Measurements from ENCODE around the gene PHF20. TPM values are rescaled to one million over a fixed set of nuclear protein-coding genes. Genes with fewer than 3 reads are reported as not detected.
"Not testable (repeated sequence)": the region's sequence is repeated elsewhere in the genome, so short reads cannot be mapped to it uniquely, and the experiment has no call there.

The PHF20 gene
- polyA plus RNA-seq, 3 donors: 5.9 to 26.5 (median 16.0) TPM

DNA sequence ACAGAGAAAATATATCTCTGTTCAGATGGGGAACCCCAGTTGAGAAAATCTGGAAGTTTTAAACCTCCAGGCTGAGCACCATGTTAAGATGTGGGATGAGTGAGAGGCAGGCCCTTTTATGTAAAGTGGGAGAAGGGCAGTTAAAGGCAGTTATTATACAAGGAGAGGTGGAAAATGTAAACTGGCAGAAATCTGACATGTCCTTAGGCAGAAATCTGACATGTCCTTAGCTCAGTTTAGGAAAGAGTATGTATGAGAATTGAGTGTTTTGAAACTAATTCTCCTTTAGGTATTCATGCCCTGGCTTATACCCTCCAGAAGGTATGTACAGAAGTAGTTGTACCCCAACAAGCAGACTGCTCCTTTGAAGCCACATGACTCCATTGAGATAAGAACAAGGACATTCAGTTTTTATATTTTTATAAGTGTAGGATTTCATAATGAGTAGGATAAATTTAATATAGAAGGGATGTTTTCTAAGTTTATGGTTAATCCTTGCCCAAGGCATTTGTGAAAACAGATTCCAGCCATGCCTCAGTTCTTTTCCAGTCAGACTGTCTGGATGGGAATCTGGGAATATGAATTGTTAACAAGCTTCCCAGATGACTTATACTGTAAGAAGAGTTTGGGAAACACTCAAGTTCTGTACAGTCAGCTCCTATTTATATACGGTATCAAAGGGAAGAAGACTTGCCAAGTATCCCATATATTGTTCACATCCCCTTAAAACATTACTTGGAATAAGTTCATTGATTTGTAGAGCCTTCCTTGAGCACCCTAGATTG, 94.8 kb downstream of the PHF20 start:
- H3K27ac ChIP-seq (ENCODE audit: low read depth, low read length): no peak overlapping the region

DNA sequence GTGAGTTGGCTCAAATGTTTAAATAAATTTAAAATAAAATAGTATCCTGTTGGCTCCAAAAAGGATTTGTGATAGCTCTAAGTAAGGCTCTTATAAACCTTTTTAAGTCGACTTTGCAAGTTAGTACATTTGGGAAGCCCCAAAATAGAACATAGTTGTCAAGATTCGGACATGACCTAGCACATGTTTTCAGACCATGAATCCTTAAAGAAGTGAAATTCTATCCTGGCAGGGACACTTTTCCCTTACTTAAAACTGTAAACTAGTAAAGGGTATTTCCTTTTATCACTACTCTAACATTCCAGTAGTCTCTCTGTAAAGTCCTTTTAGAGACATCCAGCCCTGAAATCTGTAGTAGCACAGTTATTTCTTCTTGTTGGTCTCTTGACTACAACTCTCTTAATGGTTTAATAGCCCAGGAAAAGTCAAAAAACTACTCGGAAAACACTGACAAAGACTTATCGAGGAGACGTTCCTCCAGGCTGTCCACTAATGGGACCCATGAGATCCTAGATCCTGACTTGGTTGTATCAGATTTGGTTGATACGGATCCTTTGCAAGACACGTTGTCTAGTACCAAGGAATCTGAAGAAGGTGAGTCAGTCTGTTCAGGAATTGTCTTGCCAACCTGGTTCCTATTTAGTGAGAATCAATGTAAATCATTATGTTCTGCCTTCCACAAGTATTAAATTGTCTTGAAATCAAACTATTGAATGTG, 98.9 kb downstream of the PHF20 start:
- WGBS, 3 donors: 72 to 88% (median 79%) methylated on average over 7 of the region's 7 CpGs
- H3K27ac ChIP-seq (ENCODE audit: low read depth, low read length): no peak overlapping the region

More for the DNA sequence above, 94.8 kb downstream of the PHF20 start:
- WGBS, 3 donors: 75 to 83% (median 79%) methylated on average over 1 of the region's 1 CpG

DNA sequence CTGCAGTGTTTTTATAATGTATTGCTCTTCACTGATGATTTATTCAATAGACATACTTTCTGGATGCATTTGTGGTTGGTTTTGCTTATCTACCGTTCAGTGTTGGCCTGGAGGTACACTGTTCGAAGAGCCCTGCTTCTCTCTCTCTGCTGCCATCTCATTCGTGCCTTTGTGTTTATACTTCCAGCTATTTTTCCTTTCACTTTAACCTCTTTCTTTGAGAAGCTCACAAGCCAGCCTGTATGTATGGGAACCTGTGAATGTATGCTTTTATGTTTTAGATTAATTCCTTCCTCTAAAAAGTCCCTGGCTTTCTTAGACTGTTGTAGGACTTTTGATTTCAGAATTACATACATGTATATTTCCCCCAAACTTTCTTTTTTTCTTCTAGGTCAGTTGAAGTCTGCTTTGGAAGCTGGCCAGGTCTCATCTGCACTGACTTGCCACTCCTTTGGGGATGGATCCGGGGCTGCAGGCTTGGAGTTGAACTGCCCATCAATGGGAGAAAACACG, 99.5 kb downstream of the PHF20 start:
- H3K27ac ChIP-seq (ENCODE audit: low read depth, low read length): no peak overlapping the region
- WGBS, 3 donors: 42 to 62% (median 43%) methylated on average over 5 of the region's 5 CpGs

DNA sequence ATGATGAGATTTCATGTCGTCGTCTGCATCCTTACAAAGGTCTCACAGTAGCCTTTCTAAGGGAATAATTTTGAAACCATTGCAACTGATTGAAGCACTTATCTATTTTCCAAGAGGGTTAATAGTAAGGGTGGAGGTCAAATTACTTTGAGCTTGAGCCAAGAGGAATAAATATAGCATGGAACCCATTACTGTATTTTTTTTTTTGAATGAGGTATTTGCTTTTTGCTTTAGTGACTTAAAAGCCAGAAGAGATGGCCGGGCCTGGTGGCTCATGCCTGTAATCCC, 104.2 kb downstream of the PHF20 start:
- WGBS, 3 donors: 78 to 91% (median 79%) methylated on average over 3 of the region's 3 CpGs
- no peak overlapping the region for H3K27ac ChIP-seq (ENCODE audit: low read depth, low read length)

DNA sequence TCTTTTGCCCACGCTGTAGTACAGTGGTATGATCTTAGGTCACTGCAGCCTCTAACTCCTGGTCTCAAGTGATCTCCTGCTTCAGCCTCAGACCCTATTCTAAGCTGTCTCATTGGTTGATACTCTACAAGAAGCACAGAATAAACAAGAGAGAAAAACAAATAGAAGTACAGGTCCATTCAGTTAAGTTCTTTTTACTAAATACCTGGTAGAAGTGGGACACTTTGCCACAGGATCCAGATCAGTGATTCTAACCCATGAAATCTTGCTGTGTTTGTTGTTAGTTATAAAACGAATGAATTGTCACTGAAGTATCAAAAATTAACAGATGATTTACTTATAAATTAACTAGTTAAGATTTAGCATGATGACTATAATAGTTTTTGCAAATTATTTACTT, 105.8 kb downstream of the PHF20 start:
- no peak overlapping the region for H3K27ac ChIP-seq (ENCODE audit: low read depth, low read length)
- 92 to 93% (median 93%) methylated on average over 2 of the region's 2 CpGs for WGBS, 3 donors

DNA sequence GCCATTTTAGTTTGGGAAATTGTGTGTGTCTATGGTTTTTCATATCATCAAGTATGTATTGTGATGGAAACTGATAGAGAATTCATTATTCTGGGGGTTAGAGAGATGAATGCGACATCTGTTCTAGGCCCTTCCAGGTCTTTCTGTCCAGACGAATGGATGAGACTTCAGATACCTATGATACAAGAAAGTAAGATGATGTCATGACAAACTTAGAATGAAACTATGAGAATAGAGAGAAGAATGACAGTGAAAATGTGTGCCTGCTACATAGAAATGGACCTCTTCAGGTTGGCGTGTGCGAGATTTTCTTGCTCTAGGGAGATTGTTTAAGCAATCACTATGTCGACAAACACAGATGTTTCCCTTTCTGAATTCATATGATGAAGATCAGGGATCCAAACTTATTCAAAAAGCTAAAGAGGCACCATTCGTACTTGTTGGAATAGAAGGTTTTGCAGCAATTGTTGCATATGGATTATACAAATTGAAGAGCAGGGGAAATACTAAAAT, 106.4 kb downstream of the PHF20 start:
- H3K27ac ChIP-seq (ENCODE audit: low read depth, low read length): no peak overlapping the region
- WGBS, 3 donors: 94 to 95% (median 94%) methylated on average over 6 of the region's 6 CpGs

DNA sequence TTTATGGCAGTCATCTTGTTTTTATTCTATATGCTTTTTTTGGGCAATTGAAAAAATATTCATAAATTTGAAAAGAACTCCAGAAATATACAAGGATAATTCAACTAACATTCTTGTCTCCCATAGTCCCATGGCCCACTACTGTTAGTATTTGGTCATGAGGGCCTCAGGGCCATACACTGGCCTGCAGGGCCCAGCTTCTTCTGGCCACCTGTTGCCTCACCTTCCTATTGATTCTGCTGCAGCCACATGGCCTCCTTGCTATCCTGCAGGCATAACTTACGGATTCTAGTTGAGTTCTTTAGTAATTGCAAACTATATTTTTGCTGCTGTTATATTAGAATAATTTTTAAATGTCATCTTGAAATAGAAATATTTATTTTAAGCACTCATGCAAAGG, 109.9 kb downstream of the PHF20 start:
- WGBS, 3 donors: 97 to 98% (median 97%) methylated on average over 1 of the region's 1 CpG
- H3K27ac ChIP-seq (ENCODE audit: low read depth, low read length): no peak overlapping the region

DNA sequence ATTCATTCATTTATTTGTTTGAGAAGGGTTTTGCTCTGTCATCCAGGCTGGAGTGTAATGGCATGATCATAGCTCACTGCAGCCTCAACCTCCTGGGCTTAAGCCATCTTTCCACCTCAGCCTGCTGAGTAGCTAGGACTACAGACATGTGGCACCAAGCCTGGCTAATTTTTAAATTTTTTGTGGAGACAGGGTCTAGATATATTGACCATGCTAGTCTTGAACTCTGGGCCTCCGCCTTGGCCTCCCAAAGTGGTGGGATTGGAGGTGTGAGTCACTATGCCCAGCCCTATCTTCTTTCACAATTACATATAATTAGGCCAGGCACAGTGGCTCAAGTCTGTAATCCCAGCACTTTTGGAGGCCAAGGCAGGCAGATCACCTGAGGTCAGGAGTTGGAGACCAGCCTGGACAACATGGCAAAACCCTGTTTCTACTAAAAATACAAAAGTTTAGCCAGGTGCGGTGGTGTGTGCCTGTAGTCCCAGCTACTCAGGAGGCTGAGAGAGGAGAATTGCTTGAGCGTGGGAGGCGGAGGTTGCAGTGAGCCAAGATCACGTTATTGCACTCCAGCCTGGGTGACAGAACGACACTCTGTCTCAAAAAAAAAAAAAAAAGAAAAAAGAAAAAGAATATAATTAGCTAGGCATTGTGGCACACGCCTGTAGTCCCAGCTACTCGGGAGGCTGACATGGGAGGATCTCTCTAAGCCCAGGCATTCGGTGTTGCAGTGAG, 110.8 kb downstream of the PHF20 start:
- H3K27ac ChIP-seq (ENCODE audit: low read depth, low read length): not testable (repeated sequence)
- 93 to 94% (median 93%) methylated on average over 9 of the region's 9 CpGs for WGBS, 3 donors

DNA sequence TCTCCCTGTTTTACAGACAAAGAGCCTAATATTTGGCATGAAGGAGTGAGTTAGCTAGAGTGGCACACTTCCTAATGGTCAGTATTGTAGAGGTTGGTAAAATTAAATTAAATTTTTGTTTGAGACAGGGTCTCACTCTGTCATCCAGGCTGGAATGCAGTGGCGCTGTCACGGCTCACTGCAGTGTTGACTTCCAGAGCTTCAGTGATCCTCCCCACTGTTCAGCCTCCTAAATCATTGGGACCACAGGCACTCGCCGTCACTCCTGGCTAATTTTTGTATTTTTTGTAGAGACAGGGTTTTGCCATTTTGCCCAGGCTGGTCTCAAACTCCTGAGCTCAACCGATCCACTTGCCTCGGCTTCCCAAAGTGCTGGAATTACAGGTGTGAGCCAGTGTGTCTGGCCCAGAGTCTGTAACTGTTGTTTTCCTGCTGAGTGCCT, 111.5 kb downstream of the PHF20 start:
- H3K27ac ChIP-seq (ENCODE audit: low read depth, low read length): peak overlapping the region; percentile 23
- WGBS, 3 donors: 90 to 95% (median 91%) methylated on average over 6 of the region's 6 CpGs

DNA sequence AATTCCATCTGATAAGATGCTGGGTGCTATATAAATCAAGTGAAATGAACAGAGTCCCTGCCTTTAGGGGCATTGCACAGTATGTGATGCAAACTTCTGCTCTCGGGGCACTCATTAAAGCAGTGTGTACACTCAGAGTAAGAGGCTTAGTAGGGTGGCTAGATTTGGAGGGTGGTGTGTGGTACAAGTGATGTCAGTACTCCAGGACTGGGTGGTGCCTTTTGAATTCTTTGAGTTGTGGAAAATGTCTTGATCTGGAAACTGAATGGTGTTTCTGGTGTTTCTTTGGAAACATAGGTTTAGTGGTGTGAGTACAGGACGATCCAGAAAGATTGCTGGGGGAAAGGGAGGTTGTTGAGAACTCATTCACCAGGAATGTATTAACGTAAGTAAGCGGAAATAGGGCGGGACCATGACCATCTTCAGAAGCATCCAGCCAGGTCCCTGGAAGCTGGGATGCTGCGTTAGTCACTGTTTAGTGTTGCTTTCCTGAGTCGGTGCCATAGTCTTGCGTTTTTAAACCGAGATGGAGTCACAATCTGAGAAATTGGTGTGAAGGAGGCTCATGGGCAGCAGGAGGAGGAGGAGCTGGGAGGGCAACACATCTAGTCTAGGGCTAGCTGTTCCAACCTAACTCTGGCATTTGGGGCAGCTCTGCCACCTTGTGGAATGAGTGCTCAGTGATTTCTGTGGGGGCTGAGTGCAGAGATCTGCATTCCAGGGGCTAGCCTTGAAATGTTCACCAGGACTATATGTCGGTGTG, 112.1 kb downstream of the PHF20 start:
- WGBS, 3 donors: 50 to 53% (median 53%) methylated on average over 10 of the region's 10 CpGs
- H3K27ac ChIP-seq (ENCODE audit: low read depth, low read length): peak overlapping the region; percentile 23

DNA sequence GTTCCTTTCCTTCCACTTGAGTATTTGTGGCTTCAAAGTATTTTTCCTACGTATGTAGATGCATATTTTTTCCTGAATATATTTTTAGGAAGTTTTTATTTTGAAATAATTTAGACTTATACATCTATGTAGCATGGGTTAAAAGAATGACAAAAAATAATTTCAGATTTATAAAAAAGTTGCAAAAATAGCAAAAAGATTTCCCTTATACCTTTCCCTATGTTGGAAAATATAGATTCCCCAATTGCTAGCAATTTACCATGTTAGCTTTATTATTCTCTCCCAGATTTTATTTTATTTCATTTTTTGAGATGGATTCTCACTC, 112.7 kb downstream of the PHF20 start:
- no peak overlapping the region for H3K27ac ChIP-seq (ENCODE audit: low read depth, low read length)
- 19 to 26% (median 23%) methylated on average over 1 of the region's 1 CpG for WGBS, 3 donors

DNA sequence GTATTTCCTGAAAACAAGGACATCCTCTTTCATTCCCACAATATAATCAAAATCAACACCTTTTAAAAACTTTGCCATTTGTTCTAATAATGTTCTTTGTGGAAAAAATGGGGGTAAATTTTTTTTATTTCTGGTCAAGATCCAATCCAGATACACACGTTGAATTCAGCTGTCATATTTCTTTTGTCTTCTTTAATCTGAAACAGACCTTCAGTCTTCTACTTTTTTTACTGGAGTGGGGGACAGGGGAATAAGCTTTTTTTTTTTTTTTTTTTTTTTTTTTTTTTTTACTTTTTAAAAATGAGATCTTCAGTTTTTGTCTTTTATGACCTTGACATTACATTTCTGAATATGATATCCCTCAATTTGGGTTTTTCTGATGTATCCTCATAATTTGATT, 113.4 kb downstream of the PHF20 start:
- no peak overlapping the region for H3K27ac ChIP-seq (ENCODE audit: low read depth, low read length)
- WGBS, 3 donors: 38 to 68% (median 56%) methylated on average over 1 of the region's 1 CpG

DNA sequence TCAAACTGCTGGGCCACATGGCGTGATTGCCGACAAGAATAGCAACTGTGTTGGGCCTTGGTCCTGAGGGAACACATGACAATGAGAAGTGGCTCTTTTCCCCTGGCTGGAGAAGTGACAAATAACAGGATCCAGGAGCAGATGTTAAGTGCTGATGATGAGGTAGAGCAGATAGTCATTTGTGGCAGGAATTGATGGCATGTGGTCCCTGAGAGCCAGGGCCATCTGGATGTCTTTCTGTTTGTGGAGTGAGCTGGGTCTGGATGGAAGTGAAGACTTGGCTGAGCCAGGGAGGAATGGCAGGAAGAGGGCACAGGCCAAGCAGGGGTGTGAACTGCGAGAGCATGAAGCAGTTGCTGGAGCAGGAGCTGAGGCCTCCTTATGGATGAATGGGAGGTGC, 114.7 kb downstream of the PHF20 start:
- WGBS, 3 donors: 89 to 94% (median 90%) methylated on average over 3 of the region's 3 CpGs
- H3K27ac ChIP-seq (ENCODE audit: low read depth, low read length): no peak overlapping the region

DNA sequence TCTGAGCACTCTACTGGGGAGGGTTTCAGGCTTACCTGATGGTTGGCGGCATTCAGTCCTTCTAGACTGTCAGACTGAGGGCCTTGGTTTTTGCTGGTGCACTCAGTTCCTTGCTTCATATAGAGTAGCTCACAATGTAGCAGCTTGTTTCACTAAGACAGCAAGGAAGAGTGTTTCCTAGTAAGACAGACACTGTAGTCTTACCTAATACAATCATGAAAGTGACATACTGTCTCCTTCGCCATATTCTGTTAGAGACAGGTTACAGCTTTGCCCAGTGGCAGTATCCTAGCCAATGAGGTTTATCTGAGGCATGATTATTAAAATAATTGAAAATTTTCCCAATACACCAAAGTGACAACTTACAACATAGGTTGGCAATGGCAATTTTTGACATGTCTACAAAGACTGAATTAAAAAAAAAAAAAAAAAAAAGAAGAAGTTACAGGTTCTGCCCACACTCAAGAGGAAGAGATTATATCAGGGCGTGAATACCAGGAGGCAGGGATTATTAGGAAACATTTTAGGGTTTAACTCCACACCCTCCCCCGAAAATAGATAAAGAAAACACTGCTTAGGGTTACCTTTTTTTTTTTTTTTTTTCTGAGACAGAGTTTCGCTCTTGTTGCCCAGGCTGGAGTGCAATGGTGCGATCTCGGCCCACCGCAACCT, 115.7 kb downstream of the PHF20 start:
- no peak overlapping the region for H3K27ac ChIP-seq (ENCODE audit: low read depth, low read length)
- 83 to 93% (median 87%) methylated on average over 8 of the region's 8 CpGs for WGBS, 3 donors

DNA sequence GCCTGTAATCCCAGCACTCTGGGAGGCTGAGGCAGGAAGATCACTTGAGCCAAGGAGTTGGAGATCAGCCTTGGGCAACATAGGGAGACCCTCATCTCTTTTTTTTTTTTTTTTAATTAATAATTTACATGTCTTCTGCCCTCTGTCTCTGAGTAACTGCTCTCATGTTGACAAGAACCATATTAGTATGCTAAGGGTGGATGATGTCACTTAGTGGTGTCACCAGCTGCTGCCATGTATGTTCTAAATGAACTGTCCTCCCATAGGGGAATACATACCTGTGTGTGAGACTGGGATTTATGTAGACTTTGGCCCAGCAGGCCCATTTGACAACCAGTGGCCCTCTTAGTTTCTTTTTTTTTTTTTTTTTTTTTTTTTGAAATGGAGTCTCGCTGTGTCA, 116.8 kb downstream of the PHF20 start:
- 100% methylated on average over 1 of the region's 1 CpG; no CpG with 5 or more reads in 2 of the 3 donors for WGBS, 3 donors
- no peak overlapping the region for H3K27ac ChIP-seq (ENCODE audit: low read depth, low read length)

DNA sequence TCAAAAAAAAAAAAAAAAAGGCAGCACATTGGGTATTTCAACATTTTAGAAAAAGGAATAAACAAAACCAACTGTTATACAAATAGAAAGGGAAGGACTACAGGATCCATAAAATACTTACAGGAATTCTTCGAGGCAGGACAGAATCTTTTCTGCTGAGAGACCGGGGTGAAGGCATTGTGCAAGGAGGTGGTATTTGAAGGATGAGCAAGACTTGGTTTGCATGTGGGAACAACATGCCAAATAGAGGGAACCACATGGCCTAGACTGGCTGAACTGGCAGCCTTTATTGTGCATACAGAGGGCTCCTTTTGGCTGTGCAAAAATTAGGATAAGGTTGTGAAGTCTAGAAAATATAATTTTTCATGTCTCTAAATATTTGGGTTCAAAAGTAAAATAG, 119.6 kb downstream of the PHF20 start:
- H3K27ac ChIP-seq (ENCODE audit: low read depth, low read length): no peak overlapping the region
- 60 to 94% (median 75%) methylated on average over 2 of the region's 2 CpGs for WGBS, 3 donors

DNA sequence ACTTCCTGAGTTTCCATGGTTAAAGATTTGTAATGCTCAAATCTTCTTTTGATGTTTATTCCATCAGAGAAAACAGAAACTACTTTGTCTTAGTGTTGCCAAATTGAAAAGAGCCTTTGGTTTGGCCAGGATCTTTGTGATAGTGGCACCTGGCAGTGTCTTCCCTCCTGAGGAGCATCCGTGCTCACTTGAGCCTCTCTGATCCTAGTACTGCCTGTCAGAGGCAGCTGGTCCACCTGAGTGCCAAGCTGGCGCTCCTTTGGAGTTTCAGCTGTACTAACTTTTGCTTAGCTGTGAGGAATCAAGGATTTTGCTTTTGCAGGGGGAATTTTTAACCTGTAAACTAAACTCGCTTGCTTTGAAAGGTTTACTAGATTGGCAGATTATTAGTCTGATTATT, 121.1 kb downstream of the PHF20 start:
- 91 to 96% (median 93%) methylated on average over 3 of the region's 3 CpGs for WGBS, 3 donors
- H3K27ac ChIP-seq (ENCODE audit: low read depth, low read length): no peak overlapping the region

DNA sequence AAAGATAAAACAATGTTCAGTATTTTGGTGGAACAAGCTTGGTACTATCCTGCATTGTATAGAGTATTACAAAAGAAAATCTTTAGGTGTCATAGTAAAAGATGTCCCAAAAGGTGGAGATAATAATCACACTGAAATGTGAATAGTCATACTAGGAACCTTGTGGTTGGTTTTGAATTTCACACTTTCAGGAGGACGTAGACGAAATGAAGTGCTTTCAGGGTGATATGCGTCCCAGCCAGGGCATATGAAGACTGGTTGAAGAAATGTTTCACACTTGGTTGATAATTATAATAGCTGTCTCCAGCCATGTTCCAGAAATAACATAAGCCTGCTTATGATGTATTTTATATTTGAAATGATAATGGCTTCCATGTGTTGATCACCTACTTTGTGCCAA, 122.1 kb downstream of the PHF20 start:
- H3K27ac ChIP-seq (ENCODE audit: low read depth, low read length): no peak overlapping the region
- 91 to 93% (median 91%) methylated on average over 3 of the region's 3 CpGs for WGBS, 3 donors
